Measurements from ENCODE around the gene SEC14L5. TPM values are rescaled to one million over a fixed set of nuclear protein-coding genes. Genes with fewer than 3 reads are reported as not detected.

The SEC14L5 gene
- polyA plus RNA-seq, 3 donors, result 0.03 TPM; not detected in 2

DNA sequence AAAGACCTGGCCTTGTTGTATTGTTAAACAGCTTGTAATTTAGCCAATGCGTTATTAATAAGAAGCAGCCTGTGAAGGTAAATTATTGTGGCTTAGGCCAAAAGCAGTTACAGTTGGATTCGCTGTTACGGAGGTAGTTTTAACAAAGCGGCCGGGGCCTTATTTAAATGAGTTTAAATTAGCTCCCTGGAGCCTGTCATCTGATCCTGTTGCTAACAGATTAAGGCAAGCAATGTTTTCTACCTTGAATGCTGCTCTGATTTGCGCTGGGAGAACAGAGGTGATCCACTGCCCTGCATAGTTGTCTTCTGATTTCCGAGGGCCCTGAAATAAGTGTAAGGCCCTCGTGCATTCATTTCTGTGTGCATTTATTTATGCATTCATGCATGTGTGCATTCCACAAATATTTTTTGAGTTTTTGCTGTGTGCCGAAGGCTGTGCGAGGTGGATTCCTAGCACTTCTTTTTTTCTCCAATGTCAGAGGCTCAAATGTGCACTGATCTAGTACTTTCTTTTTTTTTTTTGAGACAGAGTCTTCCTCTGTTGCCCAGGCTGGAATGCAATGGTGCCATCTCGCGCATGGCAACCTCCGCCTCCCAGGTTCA lies 10.9 kb downstream of the SEC14L5 start:
- Mint-ChIP-seq H3K27me3 (ENCODE audit: low read depth in 3 of 3) (peaks cover 10 to 19% (median 11%) of the 10 kb centered on the region in 3 donors), H3K4me1 (peaks cover 4% of the 10 kb centered on the region)
- 86% methylated on average over 12 of the region's 13 CpGs for WGBS (ENCODE audit: insufficient coverage)

DNA sequence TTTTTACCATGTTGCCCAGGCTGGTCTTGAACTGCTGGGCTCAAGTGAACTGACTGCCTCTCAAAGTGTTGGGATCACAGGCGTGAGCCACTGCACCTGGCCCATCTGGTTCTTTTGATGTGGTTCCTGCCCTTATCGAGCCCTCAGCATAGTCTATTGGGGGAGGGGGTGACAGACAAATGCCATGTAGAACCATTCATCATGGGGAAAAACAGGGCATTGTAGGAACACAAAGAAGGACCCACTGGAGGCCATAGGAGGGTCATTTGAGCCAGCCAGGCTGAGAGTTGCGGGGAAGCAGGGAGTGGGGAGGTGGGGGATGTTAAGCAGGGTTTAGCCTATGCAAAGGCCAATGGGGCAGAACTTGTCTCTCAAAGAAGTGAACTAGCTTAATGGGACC lies 11.9 kb downstream of the SEC14L5 start:
- no peaks in the 10 kb centered on the region for H3K79me2 ChIP-seq (ENCODE audit: insufficient read depth, low read length)
- peaks cover 4% of the 10 kb centered on the region for H3K4me1 Mint-ChIP-seq
- no peaks in the 10 kb centered on the region for H3K9me3 Mint-ChIP-seq
- no peak overlapping the region for H2AFZ ChIP-seq (ENCODE audit: insufficient read depth, low read depth, low read length, poor library complexity, severe bottlenecking)
- no peaks in the 10 kb centered on the region for H3K9me3 ChIP-seq (replicated peaks in 1 of 2; ENCODE audit: control insufficient read depth in 1 of 2, insufficient read depth in 1 of 2, low read length in 2 of 2)
- H3K4me3 Mint-ChIP-seq, result no peak overlapping the region
- H3K4me3 ChIP-seq (replicated peaks in 1 of 3; ENCODE audit: low read depth in 2 of 3, low read length in 3 of 3), result no peak overlapping the region
- H3K27ac ChIP-seq (ENCODE audit: low read depth in 1 of 2, low read length in 2 of 2), result no peak overlapping the region
- TF ChIP-seq, protein P1, sequence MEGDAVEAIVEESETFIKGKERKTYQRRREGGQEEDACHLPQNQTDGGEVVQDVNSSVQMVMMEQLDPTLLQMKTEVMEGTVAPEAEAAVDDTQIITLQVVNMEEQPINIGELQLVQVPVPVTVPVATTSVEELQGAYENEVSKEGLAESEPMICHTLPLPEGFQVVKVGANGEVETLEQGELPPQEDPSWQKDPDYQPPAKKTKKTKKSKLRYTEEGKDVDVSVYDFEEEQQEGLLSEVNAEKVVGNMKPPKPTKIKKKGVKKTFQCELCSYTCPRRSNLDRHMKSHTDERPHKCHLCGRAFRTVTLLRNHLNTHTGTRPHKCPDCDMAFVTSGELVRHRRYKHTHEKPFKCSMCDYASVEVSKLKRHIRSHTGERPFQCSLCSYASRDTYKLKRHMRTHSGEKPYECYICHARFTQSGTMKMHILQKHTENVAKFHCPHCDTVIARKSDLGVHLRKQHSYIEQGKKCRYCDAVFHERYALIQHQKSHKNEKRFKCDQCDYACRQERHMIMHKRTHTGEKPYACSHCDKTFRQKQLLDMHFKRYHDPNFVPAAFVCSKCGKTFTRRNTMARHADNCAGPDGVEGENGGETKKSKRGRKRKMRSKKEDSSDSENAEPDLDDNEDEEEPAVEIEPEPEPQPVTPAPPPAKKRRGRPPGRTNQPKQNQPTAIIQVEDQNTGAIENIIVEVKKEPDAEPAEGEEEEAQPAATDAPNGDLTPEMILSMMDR (IDR thresholded peaks at IDR 0.05), result no peak
- WGBS (ENCODE audit: insufficient coverage), result 100% methylated on average over 1 of the region's 3 CpGs
- H4K20me1 ChIP-seq (ENCODE audit: insufficient read depth, low read length), result no peaks in the 10 kb centered on the region
- intact Hi-C loops (cut with micrococcal nuclease), result no loop called here
- H3K9ac ChIP-seq (ENCODE audit: insufficient read depth, low read length, poor library complexity, severe bottlenecking), result no peak overlapping the region
- peaks cover 10 to 21% (median 11%) of the 10 kb centered on the region in 3 donors for H3K27me3 Mint-ChIP-seq (ENCODE audit: low read depth in 3 of 3)
- no peaks in the 10 kb centered on the region for H3K27me3 ChIP-seq (ENCODE audit: control insufficient read depth in 2 of 2, insufficient read depth in 2 of 2, low read length in 2 of 2)
- no peak for DNase-seq
- no peaks in the 10 kb centered on the region for H3K36me3 Mint-ChIP-seq
- no peak overlapping the region for H3K27ac Mint-ChIP-seq
- H3K4me2 ChIP-seq (replicated peaks; ENCODE audit: extremely low read depth, low read length, poor library complexity, severe bottlenecking), result no peak overlapping the region
- no peaks in the 10 kb centered on the region for H3K36me3 ChIP-seq (replicated peaks in 1 of 2; ENCODE audit: control insufficient read depth in 1 of 2, insufficient read depth in 2 of 2, low read length in 2 of 2)
- no peaks in the 10 kb centered on the region for H3K4me1 ChIP-seq (ENCODE audit: control insufficient read depth in 1 of 2, insufficient read depth in 2 of 2, low read length in 2 of 2)

More for the DNA sequence above, 10.9 kb downstream of the SEC14L5 start:
- no peak overlapping the region for H3K4me3 ChIP-seq (replicated peaks in 1 of 3; ENCODE audit: low read depth in 2 of 3, low read length in 3 of 3)
- H3K4me1 ChIP-seq (ENCODE audit: control insufficient read depth in 1 of 2, insufficient read depth in 2 of 2, low read length in 2 of 2), result no peaks in the 10 kb centered on the region
- no peaks in the 10 kb centered on the region for H3K9me3 ChIP-seq (replicated peaks in 1 of 2; ENCODE audit: control insufficient read depth in 1 of 2, insufficient read depth in 1 of 2, low read length in 2 of 2)
- H2AFZ ChIP-seq (ENCODE audit: insufficient read depth, low read depth, low read length, poor library complexity, severe bottlenecking), result no peak overlapping the region
- Mint-ChIP-seq H3K36me3 (no peaks in the 10 kb centered on the region), H3K27ac (no peak overlapping the region), H3K9me3 (no peaks in the 10 kb centered on the region), H3K4me3 (no peak overlapping the region)
- no peaks in the 10 kb centered on the region for H3K79me2 ChIP-seq (ENCODE audit: insufficient read depth, low read length)
- H3K27me3 ChIP-seq (ENCODE audit: control insufficient read depth in 2 of 2, insufficient read depth in 2 of 2, low read length in 2 of 2), result no peaks in the 10 kb centered on the region
- H3K36me3 ChIP-seq (replicated peaks in 1 of 2; ENCODE audit: control insufficient read depth in 1 of 2, insufficient read depth in 2 of 2, low read length in 2 of 2), result no peaks in the 10 kb centered on the region
- H3K27ac ChIP-seq (ENCODE audit: low read depth in 1 of 2, low read length in 2 of 2), result no peak overlapping the region
- no peak overlapping the region for H3K4me2 ChIP-seq (replicated peaks; ENCODE audit: extremely low read depth, low read length, poor library complexity, severe bottlenecking)
- DNase-seq, result no peak
- intact Hi-C loops (cut with micrococcal nuclease), result no loop called here
- H4K20me1 ChIP-seq (ENCODE audit: insufficient read depth, low read length), result no peaks in the 10 kb centered on the region
- TF ChIP-seq, protein P1 (IDR thresholded peaks at IDR 0.05), result no peak
- H3K9ac ChIP-seq (ENCODE audit: insufficient read depth, low read length, poor library complexity, severe bottlenecking), result no peak overlapping the region

Data from CD14-positive monocyte (primary cell).